GM19372 (cell line): ENCODE measurements around the gene ITGA2B.
"Not testable (repeated sequence)": the region's sequence is repeated elsewhere in the genome, so short reads cannot be mapped to it uniquely, and the experiment has no call there.

Experiments
- ATAC-seq: cut with Tn5 transposase; IDR thresholded peaks from one replicate; pipeline ENCODE4 v1.9.1; 2021; ENCODE audit warnings: mild to moderate bottlenecking, low read depth, moderate library complexity; ENCODE audit not compliant: unreplicated experiment

ITGA2B gene

GRCh38 chr17:44372036-44372435, 17.4 kb downstream of the ITGA2B start:
- no peak for ATAC-seq

- ATAC-seq: not testable (repeated sequence)
Measured at GRCh38 chr17:44369414-44370023, 19.9 kb downstream of the ITGA2B start.

DNA sequence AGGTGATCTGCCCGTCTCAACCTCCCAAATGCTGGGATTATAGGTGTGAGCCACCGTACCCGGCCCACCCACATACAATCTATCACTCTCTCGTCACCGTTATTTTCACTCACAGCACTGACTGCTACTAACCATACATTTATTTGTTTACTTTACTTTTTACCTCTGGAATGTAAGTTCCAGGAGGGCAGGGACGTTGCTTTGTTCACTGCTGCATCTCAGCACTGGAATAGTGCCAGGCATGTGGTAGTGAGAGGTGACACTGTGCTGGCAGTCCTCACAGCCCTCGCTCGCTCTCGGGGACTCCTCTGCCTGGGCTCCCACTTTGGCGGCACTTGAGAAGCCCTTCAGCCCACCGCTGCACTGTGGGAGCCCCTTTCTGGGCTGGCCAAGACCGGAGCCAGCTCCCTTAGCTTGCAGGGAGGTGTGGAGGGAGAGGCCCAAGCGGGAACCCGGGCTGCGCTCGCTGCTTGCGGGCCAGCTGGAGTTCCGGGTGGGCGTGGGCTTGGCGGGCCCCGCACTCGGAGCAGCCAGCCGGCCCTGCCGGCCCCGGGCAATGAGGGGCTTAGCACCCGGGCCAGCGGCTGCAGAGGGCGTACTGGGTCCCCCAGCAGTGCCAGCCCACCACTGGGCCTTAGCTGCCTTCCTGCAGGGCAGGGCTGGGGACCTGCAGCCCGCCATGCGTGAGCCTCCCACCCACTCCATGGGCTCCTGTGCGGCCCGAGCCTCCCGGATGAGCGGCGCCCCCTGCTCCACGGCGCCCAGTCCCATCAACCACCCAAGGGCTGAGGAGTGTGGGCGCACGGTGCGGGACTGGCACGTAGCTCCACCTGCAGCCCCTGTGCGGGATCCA, 20.8 kb downstream of the ITGA2B start:
- ATAC-seq: not testable (repeated sequence)

GRCh38 chr17:44367231-44367979, 22.0 kb downstream of the ITGA2B start:
- no peak for ATAC-seq

- not testable (repeated sequence) for ATAC-seq
Measured at GRCh38 chr17:44365051-44365450, 24.4 kb downstream of the ITGA2B start.

GRCh38 chr17:44363613-44364159, 25.8 kb downstream of the ITGA2B start, which contains the start of gene FAM171A2:
TSS of gene FAM171A2 (minus strand) at chr17:44363853. CDS start at chr17:44363714, 139 bp downstream.
- ATAC-seq: no peak

DNA sequence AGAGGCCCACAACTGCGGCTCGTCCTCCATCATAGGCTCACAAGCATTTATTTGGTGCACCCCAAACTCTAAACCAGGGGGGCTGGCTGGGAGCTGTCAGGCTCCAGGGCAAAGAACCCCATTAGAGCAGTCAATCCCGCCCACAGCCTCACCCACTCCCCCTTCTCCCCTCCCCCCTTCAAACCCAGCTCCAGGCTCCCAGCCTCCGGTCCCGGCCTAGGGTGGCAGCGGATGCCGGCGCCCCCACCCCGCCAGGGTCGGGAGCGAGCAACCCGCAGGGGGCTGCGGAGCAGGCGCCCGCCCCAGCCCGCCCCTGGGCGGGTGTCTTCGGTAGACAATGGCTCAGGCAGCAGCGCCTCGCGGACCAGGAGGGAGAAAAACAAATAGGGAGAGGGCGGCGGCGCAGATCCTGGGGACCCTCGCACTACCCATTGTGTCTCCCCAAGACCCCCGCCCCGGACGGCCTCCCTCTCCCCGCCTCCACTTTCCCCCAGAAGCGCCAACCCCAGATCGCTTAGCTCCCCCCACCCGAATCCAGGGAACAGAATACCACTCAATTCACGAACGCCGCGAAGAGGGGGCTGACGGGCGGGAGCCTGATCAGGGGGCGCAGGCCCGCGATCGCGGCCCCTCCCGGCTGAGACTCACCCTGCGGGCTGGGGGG, 26.4 kb downstream of the ITGA2B start:
- no peak for ATAC-seq

GRCh38 chr17:44362459-44362948, 26.9 kb downstream of the ITGA2B start:
- ATAC-seq: no peak

DNA sequence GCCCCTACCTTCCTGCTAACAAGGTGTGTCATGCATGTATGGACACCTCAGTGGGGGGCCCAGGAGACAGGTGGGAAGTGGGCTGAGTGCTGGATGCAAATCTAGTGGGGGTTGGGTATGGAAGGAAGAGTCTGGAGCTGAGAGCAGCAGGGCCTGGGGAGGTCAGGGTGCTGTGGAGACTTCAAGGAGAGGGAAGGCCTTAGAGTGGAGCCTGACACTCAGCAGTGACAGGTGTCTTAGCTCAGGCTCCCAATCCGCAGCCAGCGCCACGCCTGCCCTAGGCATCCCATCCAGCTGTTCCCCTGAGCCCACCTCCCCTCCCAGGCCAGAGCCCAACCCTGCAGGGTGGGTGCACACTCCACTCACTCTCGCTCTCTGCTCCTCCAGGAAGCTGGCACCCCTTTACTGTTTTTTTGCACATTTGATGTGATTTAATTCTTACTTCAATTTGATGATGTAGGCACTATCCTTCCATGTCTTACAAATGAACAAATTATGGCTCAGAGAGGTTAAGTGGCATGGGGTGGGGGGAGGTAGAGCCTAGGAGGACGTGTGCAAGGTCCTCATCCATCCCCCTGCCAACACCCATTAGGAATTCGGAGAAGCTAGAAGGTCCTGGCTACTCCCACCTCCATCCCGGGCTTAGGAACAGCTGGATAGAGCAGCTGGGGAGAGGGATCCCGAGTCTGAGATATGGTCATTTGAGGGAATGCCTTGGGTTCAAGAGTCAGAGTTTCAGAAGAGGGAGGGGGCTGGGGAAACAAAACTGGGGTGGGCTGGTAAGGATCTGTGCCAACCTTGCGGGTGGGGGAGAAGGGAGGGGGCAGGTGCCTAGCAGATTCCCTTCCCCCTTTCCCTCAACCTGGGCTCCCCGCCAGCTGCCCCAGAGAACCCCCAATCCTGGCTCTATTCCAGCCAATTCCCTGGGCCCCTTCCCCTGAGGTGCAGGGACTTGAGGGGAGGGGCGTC, 27.9 kb downstream of the ITGA2B start:
- no peak for ATAC-seq

- no peak for ATAC-seq
Measured at GRCh38 chr17:44360826-44361225, 28.6 kb downstream of the ITGA2B start.

- ATAC-seq: no peak
Measured at GRCh38 chr17:44360144-44360533, 29.3 kb downstream of the ITGA2B start.

- no peak for ATAC-seq
Measured at GRCh38 chr17:44359458-44360143, 29.8 kb downstream of the ITGA2B start.

GRCh38 chr17:44359006-44359405, 30.4 kb downstream of the ITGA2B start:
- ATAC-seq: no peak

GRCh38 chr17:44358066-44358465, 31.4 kb downstream of the ITGA2B start:
- ATAC-seq: no peak

DNA sequence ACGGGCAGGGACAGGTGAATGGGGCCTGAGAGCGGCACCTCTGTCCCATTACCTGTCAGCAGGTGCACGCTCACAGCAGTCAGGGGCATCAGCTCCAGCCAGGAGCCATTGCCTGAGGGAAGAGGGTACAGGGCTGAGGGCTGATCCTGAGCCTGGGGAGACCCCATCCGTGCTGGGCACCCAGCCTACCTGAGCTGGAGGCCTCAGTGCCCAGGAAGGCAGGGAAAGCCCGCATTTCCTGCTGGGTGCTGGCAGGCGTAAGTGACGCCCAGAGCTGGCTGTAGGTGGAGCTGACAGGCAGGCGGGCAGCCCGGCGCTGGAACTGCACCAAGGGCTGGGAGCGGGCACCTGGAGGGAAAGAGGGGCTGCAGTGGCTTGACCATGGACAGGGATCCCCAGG, 33.2 kb downstream of the ITGA2B start:
- ATAC-seq: no peak

GRCh38 chr17:44355642-44356099, 33.8 kb downstream of the ITGA2B start:
- no peak for ATAC-seq

GRCh38 chr17:44354582-44355561, 34.6 kb downstream of the ITGA2B start:
- ATAC-seq: no peak
